Measurements from ENCODE around the gene CLNK.

DNA sequence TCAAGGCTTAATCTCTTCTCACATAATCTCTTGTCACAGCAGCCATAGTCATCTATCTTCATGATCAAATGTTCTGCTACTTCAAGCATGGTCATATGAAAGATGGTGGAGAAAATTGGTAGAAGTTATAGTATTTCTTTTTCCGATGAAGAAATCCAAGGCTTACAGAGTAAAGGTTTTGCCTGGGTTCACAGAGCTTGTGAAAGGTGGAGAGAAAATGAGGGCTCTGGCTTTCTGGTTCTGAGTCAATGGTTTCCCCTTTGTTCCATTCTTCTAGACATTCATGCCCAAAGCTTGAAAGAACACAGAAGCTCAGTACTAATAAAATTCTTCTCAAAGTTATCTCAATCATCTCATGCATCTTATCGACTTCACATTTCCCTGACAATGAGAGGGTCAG lies 36.1 kb downstream of the CLNK start:
- no peak for TF ChIP-seq EZH2 (IDR thresholded peaks at IDR 0.05; ENCODE audit: borderline replicate concordance, low read length)
- TF ChIP-seq, protein P1, sequence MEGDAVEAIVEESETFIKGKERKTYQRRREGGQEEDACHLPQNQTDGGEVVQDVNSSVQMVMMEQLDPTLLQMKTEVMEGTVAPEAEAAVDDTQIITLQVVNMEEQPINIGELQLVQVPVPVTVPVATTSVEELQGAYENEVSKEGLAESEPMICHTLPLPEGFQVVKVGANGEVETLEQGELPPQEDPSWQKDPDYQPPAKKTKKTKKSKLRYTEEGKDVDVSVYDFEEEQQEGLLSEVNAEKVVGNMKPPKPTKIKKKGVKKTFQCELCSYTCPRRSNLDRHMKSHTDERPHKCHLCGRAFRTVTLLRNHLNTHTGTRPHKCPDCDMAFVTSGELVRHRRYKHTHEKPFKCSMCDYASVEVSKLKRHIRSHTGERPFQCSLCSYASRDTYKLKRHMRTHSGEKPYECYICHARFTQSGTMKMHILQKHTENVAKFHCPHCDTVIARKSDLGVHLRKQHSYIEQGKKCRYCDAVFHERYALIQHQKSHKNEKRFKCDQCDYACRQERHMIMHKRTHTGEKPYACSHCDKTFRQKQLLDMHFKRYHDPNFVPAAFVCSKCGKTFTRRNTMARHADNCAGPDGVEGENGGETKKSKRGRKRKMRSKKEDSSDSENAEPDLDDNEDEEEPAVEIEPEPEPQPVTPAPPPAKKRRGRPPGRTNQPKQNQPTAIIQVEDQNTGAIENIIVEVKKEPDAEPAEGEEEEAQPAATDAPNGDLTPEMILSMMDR (IDR thresholded peaks at IDR 0.05; ENCODE audit: low read length), result no peak

Data from OCI-LY1 (cell line).